LNCAP (cell line): Measurements from ENCODE around the gene TRAM2.

Experiments used
- TF ChIP-seq, protein P1 (sequence below): fragments of 450-650 bp; IDR thresholded peaks from 2 replicates; pipeline ENCODE4 v1.5.1; 2017; ENCODE audit warnings: mild to moderate bottlenecking

The TRAM2 gene

DNA sequence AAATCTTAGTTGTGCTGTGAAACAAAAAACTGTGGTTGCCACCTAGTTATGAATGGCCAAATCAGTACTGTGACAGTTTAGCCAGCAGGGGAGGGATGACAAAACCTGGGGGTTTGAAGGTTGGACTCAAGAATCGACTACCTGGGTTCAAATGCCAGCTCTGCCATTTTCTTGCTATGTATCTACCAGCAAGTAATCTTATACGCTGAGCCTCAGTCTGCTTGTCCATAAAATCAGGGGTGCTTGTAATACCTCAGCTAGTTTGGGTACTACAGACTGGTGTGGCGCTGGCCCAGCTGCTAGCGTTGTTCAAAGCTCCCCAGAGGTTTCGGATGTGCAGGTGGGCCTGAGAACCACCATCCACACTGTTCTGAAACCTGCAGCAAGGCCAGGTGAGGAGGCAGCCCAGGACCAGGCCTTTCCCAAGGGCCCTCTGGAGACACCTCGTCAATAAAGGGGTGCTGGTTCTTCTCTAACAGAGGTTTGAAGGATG, 40.4 kb downstream of the TRAM2 start:
- TF ChIP-seq, protein P1, sequence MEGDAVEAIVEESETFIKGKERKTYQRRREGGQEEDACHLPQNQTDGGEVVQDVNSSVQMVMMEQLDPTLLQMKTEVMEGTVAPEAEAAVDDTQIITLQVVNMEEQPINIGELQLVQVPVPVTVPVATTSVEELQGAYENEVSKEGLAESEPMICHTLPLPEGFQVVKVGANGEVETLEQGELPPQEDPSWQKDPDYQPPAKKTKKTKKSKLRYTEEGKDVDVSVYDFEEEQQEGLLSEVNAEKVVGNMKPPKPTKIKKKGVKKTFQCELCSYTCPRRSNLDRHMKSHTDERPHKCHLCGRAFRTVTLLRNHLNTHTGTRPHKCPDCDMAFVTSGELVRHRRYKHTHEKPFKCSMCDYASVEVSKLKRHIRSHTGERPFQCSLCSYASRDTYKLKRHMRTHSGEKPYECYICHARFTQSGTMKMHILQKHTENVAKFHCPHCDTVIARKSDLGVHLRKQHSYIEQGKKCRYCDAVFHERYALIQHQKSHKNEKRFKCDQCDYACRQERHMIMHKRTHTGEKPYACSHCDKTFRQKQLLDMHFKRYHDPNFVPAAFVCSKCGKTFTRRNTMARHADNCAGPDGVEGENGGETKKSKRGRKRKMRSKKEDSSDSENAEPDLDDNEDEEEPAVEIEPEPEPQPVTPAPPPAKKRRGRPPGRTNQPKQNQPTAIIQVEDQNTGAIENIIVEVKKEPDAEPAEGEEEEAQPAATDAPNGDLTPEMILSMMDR: no peak

DNA sequence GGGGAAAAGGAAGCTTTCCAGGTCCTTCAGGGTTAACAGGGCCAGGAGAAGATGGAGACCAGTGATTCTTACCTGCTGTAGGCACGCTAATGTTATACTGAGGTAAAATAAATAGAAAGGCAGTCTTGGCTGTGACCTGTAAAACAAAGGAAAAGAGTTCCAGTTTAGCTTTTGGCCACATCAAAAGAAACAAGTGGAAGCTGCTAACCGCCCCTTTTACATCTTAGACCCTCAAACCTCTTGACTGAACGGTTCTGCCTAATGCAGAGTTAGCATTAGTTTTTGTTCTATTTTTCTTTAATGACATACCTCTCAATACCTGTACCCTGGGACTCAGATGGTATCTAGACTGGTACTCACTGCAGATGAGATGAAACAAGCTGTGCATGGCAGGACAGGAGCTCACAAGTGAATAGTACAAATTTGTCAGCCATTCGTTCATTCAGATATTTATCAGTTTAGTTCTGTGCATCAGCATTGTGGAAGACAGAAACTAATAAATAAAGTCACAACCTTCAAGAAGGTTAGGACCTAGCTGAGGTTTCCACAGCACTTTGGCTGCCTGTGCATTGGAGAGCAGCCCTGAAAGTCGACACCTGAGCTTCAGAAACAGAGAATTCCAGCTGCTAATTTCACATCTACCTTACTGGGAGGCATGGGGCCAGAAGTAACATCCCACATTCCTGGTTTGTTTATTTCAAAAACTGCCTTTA, 41.0 kb downstream of the TRAM2 start:
- TF ChIP-seq, protein P1: no peak

DNA sequence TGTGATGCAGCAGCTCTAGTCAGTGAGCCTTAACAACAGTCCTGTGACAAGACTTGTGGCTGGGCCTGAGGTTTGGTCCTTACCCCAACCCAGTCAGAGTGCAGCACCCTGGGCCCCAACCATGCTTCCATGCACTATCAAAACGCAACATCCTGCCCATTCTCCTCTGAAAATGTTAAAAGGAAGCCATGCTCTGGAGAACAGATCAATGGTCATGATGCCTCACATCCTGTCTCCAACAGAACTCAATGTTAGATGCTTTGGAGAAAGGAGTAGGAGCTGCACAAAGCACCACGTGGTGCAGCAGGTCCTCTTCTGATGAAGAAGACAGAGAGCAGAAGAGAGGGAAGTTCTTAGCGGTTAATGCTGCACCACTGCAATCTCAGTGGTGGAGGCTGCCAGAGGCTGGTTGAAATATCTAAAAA, 41.9 kb downstream of the TRAM2 start:
- TF ChIP-seq, protein P1: no peak

DNA sequence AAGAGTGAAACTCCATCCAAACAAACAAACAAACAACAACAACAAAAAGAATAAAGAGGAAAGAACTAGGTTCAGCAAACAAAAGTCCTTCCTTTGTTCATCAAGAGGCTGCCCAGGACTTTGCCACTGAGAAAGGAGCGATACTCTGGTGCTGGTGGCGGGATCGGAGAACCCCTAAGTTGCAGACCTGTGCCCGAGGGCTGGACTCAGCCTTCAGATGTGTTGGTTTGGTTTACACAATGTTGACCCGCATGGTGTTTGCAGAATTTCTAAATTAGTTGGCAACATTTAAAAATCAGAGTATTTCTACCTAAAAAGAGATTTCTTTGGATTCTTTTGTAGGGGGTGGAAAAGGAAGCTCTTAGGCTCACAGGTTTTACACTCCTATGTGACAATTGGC, 42.5 kb downstream of the TRAM2 start:
- TF ChIP-seq, protein P1: no peak

DNA sequence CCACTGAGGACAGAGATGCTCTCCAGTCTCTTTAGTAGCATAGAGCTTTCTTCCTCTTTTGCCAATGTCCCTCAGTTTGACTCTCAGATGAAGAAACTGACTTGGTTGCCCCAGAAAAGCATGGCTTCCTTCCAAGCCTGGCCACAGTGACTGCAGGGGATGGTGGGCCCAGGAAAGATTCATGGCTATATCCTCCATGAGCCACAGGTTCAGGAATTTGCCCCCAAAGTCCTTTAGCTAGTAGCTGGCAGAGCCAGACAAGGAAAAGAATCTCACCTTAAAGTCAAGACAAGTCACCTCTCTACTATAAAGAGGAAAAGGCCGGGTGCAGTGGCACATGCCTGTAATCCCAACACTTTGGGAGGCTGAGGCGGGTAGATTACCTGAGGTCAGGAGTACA, 43.4 kb downstream of the TRAM2 start:
- TF ChIP-seq, protein P1: no peak

DNA sequence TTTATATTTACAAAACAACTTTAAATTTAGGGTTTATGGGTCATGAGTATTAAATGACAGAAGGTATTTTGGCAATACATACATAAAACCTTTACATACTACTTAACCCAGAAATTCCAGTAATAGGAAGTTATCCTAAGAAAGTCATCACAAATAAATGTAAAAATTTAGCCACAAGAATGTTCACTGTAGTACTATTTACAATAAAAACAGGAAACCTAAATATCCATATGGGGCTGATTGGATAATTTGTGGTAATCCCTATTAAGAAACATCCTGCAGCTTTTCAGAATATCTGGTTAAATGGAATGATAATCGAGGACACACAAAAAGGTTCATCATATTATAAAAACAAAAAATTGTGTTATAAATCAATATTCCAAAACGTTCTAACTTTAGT, 44.4 kb downstream of the TRAM2 start:
- TF ChIP-seq, protein P1: no peak

DNA sequence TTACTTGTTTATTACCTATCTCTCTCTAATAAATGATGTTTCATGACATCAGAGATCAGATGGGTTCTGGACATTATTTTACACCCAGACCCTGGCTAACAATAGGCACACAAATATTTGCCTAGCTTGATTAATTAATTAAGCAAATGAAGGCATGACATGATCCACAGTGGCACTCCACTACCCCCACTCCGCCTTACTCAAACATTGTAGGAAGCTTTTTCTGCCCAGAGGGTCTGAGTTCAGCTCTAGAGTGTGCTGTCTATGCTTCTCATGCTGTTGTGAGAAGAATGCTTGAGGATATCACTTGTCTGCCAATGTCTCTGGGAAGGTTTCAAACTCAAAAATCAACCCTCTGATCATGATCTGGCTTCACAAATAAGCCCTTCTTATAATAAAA, 45.0 kb downstream of the TRAM2 start:
- TF ChIP-seq, protein P1: no peak
